ENCODE results near the gene FOXN3. TPM values are rescaled to one million over a fixed set of nuclear protein-coding genes. Genes with fewer than 3 reads are reported as not detected.

The FOXN3 gene
- total RNA-seq, 1 experiment from 2014 or later, result 13.8 TPM

DNA sequence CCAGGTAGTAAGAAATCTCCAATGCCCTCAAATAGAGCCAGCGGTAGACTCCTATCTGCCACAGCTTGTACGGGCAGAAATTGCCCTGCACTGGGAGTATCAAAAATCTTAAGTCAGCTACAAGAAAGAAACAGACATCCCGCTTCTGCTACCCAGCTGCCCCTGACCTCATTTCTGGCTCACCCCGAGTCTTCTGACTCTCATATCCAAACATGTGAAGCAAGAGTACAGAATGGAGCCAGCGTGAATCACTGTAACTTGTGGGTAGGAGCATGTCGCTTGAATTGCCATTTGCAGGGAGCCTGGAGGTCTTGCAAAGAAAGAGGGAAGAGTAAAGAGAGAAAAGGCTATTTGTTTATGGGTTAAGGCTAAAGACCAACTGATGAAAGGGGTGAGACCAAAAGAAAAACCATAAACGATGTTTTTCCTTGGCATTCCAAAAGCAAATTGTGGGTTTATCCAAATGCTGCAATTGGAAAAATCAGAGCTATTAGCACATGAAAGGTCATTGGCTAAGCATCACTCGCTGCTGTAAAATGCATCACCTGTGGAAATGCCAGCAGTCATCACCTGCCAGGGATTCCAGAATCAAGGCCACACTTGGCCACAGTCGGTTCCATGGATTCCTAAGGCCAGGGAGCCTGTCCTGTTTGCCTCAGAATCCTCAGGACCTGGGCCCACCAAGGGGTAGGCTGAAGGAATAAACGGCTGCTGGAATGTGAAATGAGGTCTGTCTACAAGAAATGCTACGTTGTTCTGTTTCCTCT lies 86.6 kb downstream of the FOXN3 start:
- no peaks in the 10 kb centered on the region for H3K4me1 ChIP-seq (ENCODE audit: low read length)
- no peaks in the 10 kb centered on the region for H3K27me3 ChIP-seq (ENCODE audit: low read length)
- no peak overlapping the region for H3K4me2 ChIP-seq (ENCODE audit: low read depth, low read length, poor library complexity, severe bottlenecking)
- H3K79me2 ChIP-seq (ENCODE audit: low read length), result no peaks in the 10 kb centered on the region
- H3K9me3 ChIP-seq (ENCODE audit: low read length), result no peaks in the 10 kb centered on the region
- H3K36me3 ChIP-seq (ENCODE audit: insufficient read depth, low read length), result no peaks in the 10 kb centered on the region
- H3K4me3 ChIP-seq (ENCODE audit: low read length), result no peak overlapping the region
- DNase-seq, result no peak
- H2AFZ ChIP-seq (ENCODE audit: low read length), result no peak overlapping the region
- H4K20me1 ChIP-seq (ENCODE audit: insufficient read depth, low read depth, low read length), result no peaks in the 10 kb centered on the region
- H3K9ac ChIP-seq (ENCODE audit: low read length), result no peak overlapping the region
- H3K27ac ChIP-seq (ENCODE audit: low read length), result no peak overlapping the region
- H3K9me2 ChIP-seq (replicated peaks; ENCODE audit: insufficient read depth, low read length), result no peaks in the 10 kb centered on the region

DNA sequence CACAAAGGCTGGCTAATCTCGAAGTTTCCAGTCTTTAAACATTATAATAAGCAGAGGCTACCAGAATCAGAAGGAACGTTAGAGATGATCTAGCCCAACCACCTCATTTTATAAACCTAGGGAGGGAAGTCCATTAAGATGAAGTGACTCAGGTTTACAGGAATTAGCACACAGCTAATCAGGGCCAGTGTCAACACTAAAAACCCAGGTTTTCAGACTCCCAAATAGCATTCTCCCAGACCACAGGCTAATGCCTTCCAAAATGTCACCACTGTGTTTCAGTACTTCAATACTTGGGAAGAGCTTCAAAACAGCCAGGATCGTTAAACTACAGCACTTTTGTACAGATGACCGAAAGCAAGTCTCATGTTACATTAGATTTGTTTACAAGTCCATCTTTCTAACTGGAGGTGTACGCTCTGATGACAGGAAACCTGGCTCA lies 89.2 kb downstream of the FOXN3 start:
- Histone ChIP-seq H4K20me1 (ENCODE audit: insufficient read depth, low read depth, low read length) (no peaks in the 10 kb centered on the region), H3K36me3 (ENCODE audit: insufficient read depth, low read length) (no peaks in the 10 kb centered on the region), H3K27me3 (ENCODE audit: low read length) (no peaks in the 10 kb centered on the region), H3K4me3 (ENCODE audit: low read length) (no peak overlapping the region), H2AFZ (ENCODE audit: low read length) (no peak overlapping the region), H3K79me2 (ENCODE audit: low read length) (no peaks in the 10 kb centered on the region), H3K4me1 (ENCODE audit: low read length) (no peaks in the 10 kb centered on the region), H3K9me2 (replicated peaks; ENCODE audit: insufficient read depth, low read length) (no peaks in the 10 kb centered on the region), H3K27ac (ENCODE audit: low read length) (no peak overlapping the region), H3K4me2 (ENCODE audit: low read depth, low read length, poor library complexity, severe bottlenecking) (no peak overlapping the region), H3K9ac (ENCODE audit: low read length) (no peak overlapping the region), H3K9me3 (ENCODE audit: low read length) (no peaks in the 10 kb centered on the region)
- no peak for DNase-seq

DNA sequence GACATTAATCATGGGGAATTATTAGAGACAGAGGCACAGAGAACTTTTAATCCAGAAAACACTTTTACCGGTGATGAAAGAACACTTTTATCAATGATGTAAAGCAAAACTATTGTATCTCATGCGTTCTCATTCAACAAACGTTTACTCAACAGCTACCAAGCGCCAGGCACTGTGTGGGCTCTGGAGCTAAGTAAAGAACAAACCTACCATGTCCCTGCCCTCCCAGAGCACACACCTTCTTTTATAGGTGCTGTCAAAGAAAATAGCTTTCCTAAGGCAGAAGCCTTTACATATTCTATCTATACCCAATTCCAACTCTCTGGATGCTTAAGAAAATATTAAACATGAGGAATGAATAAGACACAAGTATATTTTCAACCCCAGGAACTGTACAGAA lies 91.1 kb downstream of the FOXN3 start:
- H4K20me1 ChIP-seq (ENCODE audit: insufficient read depth, low read depth, low read length), result no peaks in the 10 kb centered on the region
- no peak overlapping the region for H2AFZ ChIP-seq (ENCODE audit: low read length)

DNA sequence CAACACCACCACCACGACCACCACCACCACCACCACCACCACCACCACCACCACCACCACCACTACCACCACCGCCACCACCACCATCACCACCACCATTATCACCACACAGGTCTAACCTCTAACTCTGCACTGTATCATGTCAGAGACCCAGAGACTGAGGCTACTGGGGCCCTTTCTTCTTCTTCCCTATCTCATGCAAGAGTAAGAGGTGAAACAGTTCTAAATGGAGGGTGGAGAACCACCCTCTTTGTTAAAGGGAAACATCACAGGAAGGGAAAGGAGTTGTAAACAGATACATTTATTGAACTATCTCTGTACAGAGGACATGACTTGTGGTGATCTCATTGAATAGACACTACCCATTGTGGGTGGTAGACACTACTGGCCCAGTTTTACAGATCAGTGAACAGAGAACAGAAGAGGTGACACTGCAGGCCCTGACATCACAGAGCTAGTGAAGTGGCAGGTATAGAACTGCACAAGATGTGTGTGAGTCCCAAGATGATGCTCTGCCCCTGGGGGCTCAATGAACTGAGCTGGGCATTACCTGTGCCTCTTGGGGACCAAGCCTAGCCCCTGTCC lies 91.6 kb downstream of the FOXN3 start:
- no peaks in the 10 kb centered on the region for H3K4me1 ChIP-seq (ENCODE audit: low read length)
- no peaks in the 10 kb centered on the region for H4K20me1 ChIP-seq (ENCODE audit: insufficient read depth, low read depth, low read length)
- H3K4me3 ChIP-seq (ENCODE audit: low read length), result no peak overlapping the region
- H3K9me3 ChIP-seq (ENCODE audit: low read length), result no peaks in the 10 kb centered on the region
- no peak overlapping the region for H2AFZ ChIP-seq (ENCODE audit: low read length)
- H3K27ac ChIP-seq (ENCODE audit: low read length), result no peak overlapping the region
- no peaks in the 10 kb centered on the region; the same call in 1 of the 2 replicates for H3K27me3 ChIP-seq (ENCODE audit: low read length)
- H3K79me2 ChIP-seq (ENCODE audit: low read length), result no peaks in the 10 kb centered on the region
- H3K36me3 ChIP-seq (ENCODE audit: insufficient read depth, low read length), result no peaks in the 10 kb centered on the region
- no peak for DNase-seq
- no peaks in the 10 kb centered on the region for H3K9me2 ChIP-seq (replicated peaks; ENCODE audit: insufficient read depth, low read length)
- no peak overlapping the region for H3K9ac ChIP-seq (ENCODE audit: low read length)
- H3K4me2 ChIP-seq (ENCODE audit: low read depth, low read length, poor library complexity, severe bottlenecking), result no peak overlapping the region

More for the DNA sequence above, 91.1 kb downstream of the FOXN3 start:
- H3K9me3 ChIP-seq (ENCODE audit: low read length), result no peaks in the 10 kb centered on the region
- H3K27ac ChIP-seq (ENCODE audit: low read length), result no peak overlapping the region
- no peaks in the 10 kb centered on the region for H3K79me2 ChIP-seq (ENCODE audit: low read length)
- no peak overlapping the region for H3K4me3 ChIP-seq (ENCODE audit: low read length)
- H3K4me2 ChIP-seq (ENCODE audit: low read depth, low read length, poor library complexity, severe bottlenecking), result no peak overlapping the region
- no peaks in the 10 kb centered on the region for H3K9me2 ChIP-seq (replicated peaks; ENCODE audit: insufficient read depth, low read length)
- no peak overlapping the region for H3K9ac ChIP-seq (ENCODE audit: low read length)
- no peaks in the 10 kb centered on the region for H3K4me1 ChIP-seq (ENCODE audit: low read length)
- H3K27me3 ChIP-seq (ENCODE audit: low read length), result no peaks in the 10 kb centered on the region; the same call in 1 of the 2 replicates
- DNase-seq, result no peak
- H3K36me3 ChIP-seq (ENCODE audit: insufficient read depth, low read length), result no peaks in the 10 kb centered on the region

DNA sequence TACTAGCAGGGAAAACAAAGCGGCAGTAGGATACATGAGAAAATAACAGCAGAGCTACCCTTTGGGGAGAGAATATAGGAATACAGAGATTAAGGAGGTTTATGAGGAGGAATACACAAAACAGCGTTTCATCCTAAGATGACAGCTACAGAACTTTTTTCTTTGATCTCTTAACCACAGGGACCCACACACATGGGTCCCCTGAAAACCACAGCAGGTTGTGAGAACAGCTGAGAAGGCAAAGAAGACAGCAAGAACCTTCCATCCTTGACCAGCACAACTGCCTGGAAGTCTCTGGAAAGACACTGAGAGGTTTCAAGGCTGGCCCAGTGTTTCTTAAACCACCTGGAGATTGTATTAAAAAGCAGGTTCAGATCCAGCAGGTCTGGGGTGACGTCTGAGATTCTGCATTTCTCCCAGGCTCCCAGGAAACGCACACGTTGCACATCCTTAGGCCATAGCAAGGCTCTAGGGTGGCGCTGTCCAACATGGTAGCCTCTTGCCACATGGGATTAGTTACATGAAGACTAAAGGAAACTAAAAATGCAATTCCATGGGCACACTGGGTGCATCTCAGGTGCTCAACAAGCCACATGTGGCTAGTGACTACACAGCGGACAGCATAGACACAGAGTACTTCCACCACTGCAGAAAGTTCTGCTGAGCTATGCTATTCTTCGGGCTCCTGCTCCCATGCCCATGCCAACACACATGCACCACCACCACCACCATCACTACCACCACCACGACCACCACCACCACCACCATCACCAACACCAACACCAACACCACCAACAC lies 92.3 kb downstream of the FOXN3 start:
- Histone ChIP-seq H3K27ac (ENCODE audit: low read length) (no peak overlapping the region), H3K36me3 (ENCODE audit: insufficient read depth, low read length) (no peaks in the 10 kb centered on the region), H3K9me3 (ENCODE audit: low read length) (no peaks in the 10 kb centered on the region), H3K4me1 (ENCODE audit: low read length) (no peaks in the 10 kb centered on the region), H3K9me2 (replicated peaks; ENCODE audit: insufficient read depth, low read length) (no peaks in the 10 kb centered on the region), H3K4me2 (ENCODE audit: low read depth, low read length, poor library complexity, severe bottlenecking) (no peak overlapping the region), H3K79me2 (ENCODE audit: low read length) (no peaks in the 10 kb centered on the region), H3K4me3 (ENCODE audit: low read length) (no peak overlapping the region), H4K20me1 (ENCODE audit: insufficient read depth, low read depth, low read length) (no peaks in the 10 kb centered on the region), H3K9ac (ENCODE audit: low read length) (no peak overlapping the region), H3K27me3 (ENCODE audit: low read length) (no peaks in the 10 kb centered on the region; the same call in 1 of the 2 replicates), H2AFZ (ENCODE audit: low read length) (no peak overlapping the region)
- no peak for DNase-seq

DNA sequence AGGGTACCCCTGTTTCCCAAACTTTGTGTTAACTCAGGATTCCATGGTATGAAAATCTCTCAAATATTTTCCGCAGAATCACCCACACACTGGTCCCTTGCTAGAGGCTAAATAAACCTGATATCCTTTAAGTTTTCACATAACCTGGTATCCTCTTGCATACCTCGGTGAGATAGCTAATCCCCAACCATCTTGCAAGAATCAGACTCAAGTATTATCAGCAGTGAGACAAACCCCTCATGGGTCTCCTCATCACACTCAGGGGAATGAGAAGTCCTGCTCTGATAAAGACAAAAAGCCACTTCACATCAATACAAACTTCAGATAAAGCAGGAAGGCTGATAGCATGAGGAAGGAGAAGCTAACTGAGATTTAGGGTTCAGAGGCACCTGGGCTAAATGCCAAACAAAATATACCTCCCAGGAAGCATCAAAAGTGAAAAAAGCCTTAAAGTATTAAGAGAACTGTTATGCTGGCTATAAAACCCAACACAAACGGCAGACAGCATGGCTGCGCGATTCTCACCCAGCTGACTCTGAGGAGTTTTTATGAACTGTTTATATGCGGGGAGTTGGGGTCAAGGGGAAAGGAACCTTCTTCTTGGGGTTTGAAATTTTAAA lies 96.5 kb downstream of the FOXN3 start:
- Histone ChIP-seq H4K20me1 (ENCODE audit: insufficient read depth, low read depth, low read length) (no peaks in the 10 kb centered on the region), H3K9me2 (replicated peaks; ENCODE audit: insufficient read depth, low read length) (no peaks in the 10 kb centered on the region), H3K4me3 (ENCODE audit: low read length) (no peak overlapping the region), H3K4me2 (ENCODE audit: low read depth, low read length, poor library complexity, severe bottlenecking) (no peak overlapping the region), H3K27ac (ENCODE audit: low read length) (no peak overlapping the region), H3K27me3 (ENCODE audit: low read length) (peaks cover 2% of the 10 kb centered on the region; the same call in 1 of the 2 replicates), H3K36me3 (ENCODE audit: insufficient read depth, low read length) (no peaks in the 10 kb centered on the region), H3K9ac (ENCODE audit: low read length) (no peak overlapping the region), H3K4me1 (ENCODE audit: low read length) (no peaks in the 10 kb centered on the region), H3K79me2 (ENCODE audit: low read length) (no peaks in the 10 kb centered on the region), H2AFZ (ENCODE audit: low read length) (no peak overlapping the region), H3K9me3 (ENCODE audit: low read length) (no peaks in the 10 kb centered on the region)
- no peak for DNase-seq

DNA sequence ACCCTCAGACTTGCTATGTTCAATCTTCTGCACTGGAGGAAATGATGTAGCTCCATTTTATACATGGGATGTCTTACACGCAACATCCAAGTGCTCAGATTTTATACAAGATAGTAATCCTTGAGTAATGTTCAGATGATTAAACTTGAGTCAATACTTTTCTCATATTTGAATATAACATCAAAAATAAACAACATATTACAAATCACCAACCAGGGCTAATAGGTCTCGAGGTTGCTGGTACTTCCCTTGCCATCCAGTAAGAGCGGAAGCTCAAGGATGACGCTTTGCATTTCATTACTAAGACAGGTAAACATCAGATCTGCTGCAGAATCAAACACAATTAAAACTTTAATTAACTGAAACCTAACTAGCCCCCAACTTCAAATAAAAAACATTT lies 97.3 kb downstream of the FOXN3 start:
- Histone ChIP-seq H3K27me3 (ENCODE audit: low read length) (peaks cover 2% of the 10 kb centered on the region; the same call in 1 of the 2 replicates), H3K36me3 (ENCODE audit: insufficient read depth, low read length) (no peaks in the 10 kb centered on the region), H3K4me3 (ENCODE audit: low read length) (no peak overlapping the region), H3K4me1 (ENCODE audit: low read length) (no peaks in the 10 kb centered on the region), H3K27ac (ENCODE audit: low read length) (no peak overlapping the region), H4K20me1 (ENCODE audit: insufficient read depth, low read depth, low read length) (no peaks in the 10 kb centered on the region), H3K9ac (ENCODE audit: low read length) (no peak overlapping the region), H3K9me3 (ENCODE audit: low read length) (no peaks in the 10 kb centered on the region), H3K4me2 (ENCODE audit: low read depth, low read length, poor library complexity, severe bottlenecking) (no peak overlapping the region), H3K9me2 (replicated peaks; ENCODE audit: insufficient read depth, low read length) (no peaks in the 10 kb centered on the region), H3K79me2 (ENCODE audit: low read length) (no peaks in the 10 kb centered on the region), H2AFZ (ENCODE audit: low read length) (no peak overlapping the region)
- no peak for DNase-seq

All from Karpas-422 (cell line).